ENCODE results near the gene SEC22A.

- TF ChIP-seq CTCF (IDR thresholded peaks at IDR 0.05) (no peak), POLR2A (IDR thresholded peaks at IDR 0.05) (no peak)
These were observed 98.8 kb downstream of the SEC22A start for GRCh38 chr3:123300583-123300982.

Data from adrenal gland (tissue), 5 donors.